Activated CD4-positive, alpha-beta T cell treated with anti-CD3 and anti-CD28 coated beads, Interleukin-2, amount 10 ng/mL, durations not matched to agents 24 days and 14 days (primary cell): Measurements from ENCODE around the gene EGFL6. TPM values are rescaled to one million over a fixed set of nuclear protein-coding genes. Genes with fewer than 3 reads are reported as not detected.

ENCODE experiments used
- DNase-seq: peaks from one replicate; pipeline ENCODE4 v3.0.0; 2022
- H3K27ac Mint-ChIP-seq: one replicate; pipeline ENCODE4 v1.8.0; 2022; ENCODE audit warnings: mild to moderate bottlenecking, mixed read lengths
- H3K27me3 Mint-ChIP-seq: one replicate; pipeline ENCODE4 v1.8.0; 2022; ENCODE audit warnings: mixed read lengths
- H3K36me3 Mint-ChIP-seq: one replicate; pipeline ENCODE4 v1.8.0; 2022; ENCODE audit warnings: low read depth, mild to moderate bottlenecking, mixed read lengths
- H3K4me1 Mint-ChIP-seq: one replicate; pipeline ENCODE4 v1.8.0; 2021; ENCODE audit warnings: mixed read lengths
- H3K4me3 Mint-ChIP-seq: one replicate; pipeline ENCODE4 v1.8.0; 2022; ENCODE audit warnings: mild to moderate bottlenecking, moderate library complexity, mixed read lengths
- H3K9me3 Mint-ChIP-seq: one replicate; pipeline ENCODE4 v1.8.0; 2021; ENCODE audit warnings: mixed read lengths
- intact Hi-C: fragments of 100-400 bp; cut with micrococcal nuclease; formaldehyde crosslinking; loops from one replicate; pipeline ENCODE4 v1.15.1; 2023
- total RNA-seq: library from RNA; stranded (reverse); gene quantifications from 2 replicates; pipeline ENCODE4 v1.2.3, GENCODE V29; 2022

The EGFL6 gene
- total RNA-seq, 1 donor from 2014 or later, result 1.7 TPM

DNA sequence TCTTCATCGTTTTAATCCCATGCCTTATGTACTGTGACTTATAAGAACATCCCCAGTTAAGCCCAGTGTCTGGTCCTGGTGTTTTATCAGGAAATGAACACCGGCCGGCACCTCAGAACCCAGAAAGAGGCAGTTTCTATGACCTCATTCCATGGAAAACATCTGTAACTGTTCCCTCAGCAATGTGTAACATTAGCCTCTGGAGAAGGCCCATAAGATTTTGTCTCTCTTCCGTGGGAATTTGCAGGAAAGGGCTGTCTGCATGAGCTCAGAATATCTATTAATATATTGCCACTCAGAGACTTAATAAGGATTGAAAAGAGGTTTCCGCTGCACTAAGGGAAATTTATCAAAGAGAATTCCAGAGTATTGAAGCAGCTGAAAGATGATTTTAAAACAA is 80.4 kb downstream of the EGFL6 start:
- H3K27ac Mint-ChIP-seq, result no peak overlapping the region
- no peaks in the 10 kb centered on the region for H3K27me3 Mint-ChIP-seq
- no peaks in the 10 kb centered on the region for H3K9me3 Mint-ChIP-seq
- H3K4me3 Mint-ChIP-seq, result no peak overlapping the region
- no peaks in the 10 kb centered on the region for H3K36me3 Mint-ChIP-seq
- H3K4me1 Mint-ChIP-seq, result peaks cover 17% of the 10 kb centered on the region
- intact Hi-C loops, result loop anchor here (5.0 kb wide), 1 partner anchor 78 kb away; no protein-coding TSS in a partner anchor
- no peak for DNase-seq

- intact Hi-C loops, result loop anchor here (5.0 kb wide), 1 partner anchor 78 kb away; no protein-coding TSS in a partner anchor
- no peaks in the 10 kb centered on the region for H3K9me3 Mint-ChIP-seq
Measured at GRCh38 chrX:13650318-13650717, 80.9 kb downstream of the EGFL6 start.

GRCh38 chrX:13651150-13651549 is 81.7 kb downstream of the EGFL6 start:
- Mint-ChIP-seq H3K27ac (no peak overlapping the region), H3K4me1 (peaks cover 21% of the 10 kb centered on the region), H3K36me3 (peaks cover 2% of the 10 kb centered on the region), H3K27me3 (no peaks in the 10 kb centered on the region), H3K4me3 (no peak overlapping the region), H3K9me3 (no peaks in the 10 kb centered on the region)
- intact Hi-C loops, result loop anchor here (5.0 kb wide), 1 partner anchor 79 kb away; no protein-coding TSS in a partner anchor
- no peak for DNase-seq

More at GRCh38 chrX:13650318-13650717, 80.9 kb downstream of the EGFL6 start:
- Mint-ChIP-seq H3K4me1 (peaks cover 22% of the 10 kb centered on the region), H3K36me3 (peaks cover 2% of the 10 kb centered on the region), H3K27ac (no peak overlapping the region), H3K27me3 (no peaks in the 10 kb centered on the region), H3K4me3 (no peak overlapping the region)
- DNase-seq, result no peak

- Mint-ChIP-seq H3K4me1 (peaks cover 17% of the 10 kb centered on the region), H3K27ac (peak overlapping the region; percentile 94), H3K9me3 (no peaks in the 10 kb centered on the region), H3K36me3 (peaks cover 6% of the 10 kb centered on the region), H3K27me3 (no peaks in the 10 kb centered on the region), H3K4me3 (peak overlapping the region; percentile 90)
- intact Hi-C loops, result loop anchor here (2.0 to 5.0 kb wide), 4 partner anchors 16 to 560 kb away; no protein-coding TSS in a partner anchor
- DNase-seq, result peak; percentile 58
Measured at GRCh38 chrX:13652287-13652793, 82.9 kb downstream of the EGFL6 start.

GRCh38 chrX:13652850-13653693 is 83.7 kb downstream of the EGFL6 start, which contains the start of gene TCEANC:
TSS of gene TCEANC (plus strand) at chrX:13653141. CDS start at chrX:13662509, 9,368 bp downstream.
- H3K4me1 Mint-ChIP-seq, result peaks cover 13% of the 10 kb centered on the region
- intact Hi-C loops, result loop anchor here (1.0 to 5.0 kb wide), 6 partner anchors 16 to 706 kb away; no protein-coding TSS in a partner anchor
- H3K27ac Mint-ChIP-seq, result peak within 1 kb of the TSS; percentile 94
- peaks cover 8% of the 10 kb centered on the region for H3K36me3 Mint-ChIP-seq
- peak within 1 kb of the TSS; percentile 90 for H3K4me3 Mint-ChIP-seq
- H3K27me3 Mint-ChIP-seq, result no peaks in the 10 kb centered on the region
- H3K9me3 Mint-ChIP-seq, result no peaks in the 10 kb centered on the region
- DNase-seq, result peak; percentile 97

DNA sequence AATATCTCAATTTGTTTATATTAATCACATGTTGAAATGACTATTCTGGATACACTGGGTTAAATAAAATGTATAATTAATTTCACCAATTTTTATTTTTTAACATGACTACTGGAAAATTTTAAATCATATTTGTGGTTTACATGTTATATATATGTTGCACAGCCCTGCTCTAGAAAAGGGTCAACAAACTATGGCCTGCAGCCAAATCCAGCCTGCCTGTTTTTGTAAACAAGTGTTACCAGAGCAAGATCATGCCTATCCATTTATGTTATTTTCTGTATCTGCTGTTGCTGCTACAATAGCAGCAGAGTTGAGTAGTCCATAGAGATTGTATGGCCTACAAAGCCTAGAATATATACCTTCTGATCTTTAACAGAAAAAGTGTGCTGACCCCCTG is 84.7 kb downstream of the EGFL6 start:
- intact Hi-C loops, result loop anchor here (5.0 kb wide), 1 partner anchor 82 kb away; no protein-coding TSS in a partner anchor
- DNase-seq, result no peak
- no peaks in the 10 kb centered on the region for H3K27me3 Mint-ChIP-seq
- peaks cover 12% of the 10 kb centered on the region for H3K36me3 Mint-ChIP-seq
- H3K9me3 Mint-ChIP-seq, result no peaks in the 10 kb centered on the region
- peaks cover 19% of the 10 kb centered on the region for H3K4me1 Mint-ChIP-seq
- H3K27ac Mint-ChIP-seq, result peak overlapping the region; percentile 20
- peak overlapping the region; percentile 40 for H3K4me3 Mint-ChIP-seq

DNA sequence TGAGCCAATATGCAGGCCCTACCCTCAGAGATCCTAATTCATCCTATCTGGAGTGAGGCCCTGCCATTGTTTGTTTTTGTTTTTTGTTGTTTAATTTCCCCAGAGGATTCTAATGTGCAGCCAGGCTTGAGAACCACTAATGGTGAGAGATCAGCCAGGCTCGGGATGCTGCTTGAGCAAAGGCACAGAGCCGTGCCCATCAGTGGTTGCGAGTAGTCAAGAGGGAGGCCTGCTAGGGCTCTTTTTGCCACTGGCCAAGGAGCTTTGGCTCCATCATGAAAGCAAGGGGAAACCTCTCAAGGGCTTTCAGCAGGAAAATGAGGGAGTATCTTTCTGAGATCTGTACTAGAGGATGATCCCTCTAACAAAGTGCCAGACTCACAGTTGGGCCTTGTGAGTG is 86.3 kb downstream of the EGFL6 start:
- H3K36me3 Mint-ChIP-seq, result peaks cover 16% of the 10 kb centered on the region
- DNase-seq, result no peak
- H3K4me3 Mint-ChIP-seq, result no peak overlapping the region
- intact Hi-C loops, result no loop called here
- no peaks in the 10 kb centered on the region for H3K9me3 Mint-ChIP-seq
- H3K27ac Mint-ChIP-seq, result no peak overlapping the region
- H3K4me1 Mint-ChIP-seq, result peaks cover 20% of the 10 kb centered on the region
- no peaks in the 10 kb centered on the region for H3K27me3 Mint-ChIP-seq

GRCh38 chrX:13658602-13659001 is 89.2 kb downstream of the EGFL6 start:
- Mint-ChIP-seq H3K27me3 (no peaks in the 10 kb centered on the region), H3K27ac (peak overlapping the region; percentile 15), H3K9me3 (no peaks in the 10 kb centered on the region), H3K36me3 (peaks cover 23% of the 10 kb centered on the region), H3K4me1 (peaks cover 17% of the 10 kb centered on the region), H3K4me3 (no peak overlapping the region)
- peak; percentile 73 for DNase-seq
- intact Hi-C loops, result loop anchor here (1.0 kb wide), 3 partner anchors 31 to 374 kb away; partner anchors contain the start of gene RAB9A

- Mint-ChIP-seq H3K4me3 (no peak overlapping the region), H3K36me3 (peaks cover 23% of the 10 kb centered on the region), H3K9me3 (no peaks in the 10 kb centered on the region), H3K27ac (peak overlapping the region; percentile 34), H3K4me1 (peaks cover 17% of the 10 kb centered on the region), H3K27me3 (no peaks in the 10 kb centered on the region)
- intact Hi-C loops, result no loop called here
- no peak for DNase-seq
Measured at GRCh38 chrX:13659063-13659462, 89.7 kb downstream of the EGFL6 start.

DNA sequence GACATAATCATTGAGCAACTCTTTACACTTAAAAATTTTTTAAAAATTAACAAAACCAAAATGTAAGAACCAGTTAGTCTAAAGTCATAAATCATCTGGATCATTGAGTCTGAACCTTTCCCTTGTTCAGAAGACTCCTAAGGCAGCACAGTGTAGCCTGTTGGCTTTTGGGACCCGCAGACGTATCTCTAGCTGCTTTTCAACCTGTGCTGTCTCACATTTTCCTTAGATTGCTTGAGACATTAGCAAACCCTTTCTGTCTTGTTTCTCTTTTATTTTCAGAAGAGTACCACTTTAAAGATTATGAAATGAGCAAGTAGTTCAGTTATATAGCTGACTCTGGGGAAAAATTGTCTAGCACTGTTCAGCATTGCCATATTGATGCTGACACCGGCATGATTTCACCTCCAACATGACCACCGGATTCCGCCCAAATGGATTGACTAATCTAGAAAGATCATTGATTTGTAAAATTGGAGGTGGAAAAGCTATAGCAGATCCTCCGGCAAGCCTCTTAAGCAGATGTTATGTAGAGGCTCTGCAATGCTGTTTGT is 92.4 kb downstream of the EGFL6 start:
- H3K36me3 Mint-ChIP-seq, result peaks cover 23% of the 10 kb centered on the region
- no peak overlapping the region for H3K4me3 Mint-ChIP-seq
- peaks cover 8% of the 10 kb centered on the region for H3K4me1 Mint-ChIP-seq
- intact Hi-C loops, result no loop called here
- H3K27ac Mint-ChIP-seq, result no peak overlapping the region
- no peak for DNase-seq
- H3K27me3 Mint-ChIP-seq, result no peaks in the 10 kb centered on the region
- no peaks in the 10 kb centered on the region for H3K9me3 Mint-ChIP-seq

DNA sequence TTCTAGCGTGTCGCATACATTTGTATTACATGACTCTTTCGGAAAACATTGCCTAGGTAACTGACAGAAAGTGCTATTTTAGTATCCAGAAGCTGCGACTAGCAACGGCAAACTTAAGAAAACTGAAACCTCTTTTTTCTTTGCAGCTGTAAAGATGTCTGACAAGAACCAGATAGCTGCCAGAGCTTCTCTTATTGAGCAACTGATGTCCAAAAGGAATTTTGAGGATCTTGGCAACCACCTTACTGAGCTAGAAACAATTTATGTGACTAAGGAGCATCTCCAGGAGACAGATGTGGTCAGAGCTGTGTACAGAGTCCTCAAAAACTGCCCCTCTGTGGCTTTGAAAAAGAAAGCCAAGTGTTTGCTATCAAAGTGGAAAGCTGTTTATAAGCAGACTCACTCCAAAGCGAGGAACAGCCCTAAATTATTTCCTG is 93.0 kb downstream of the EGFL6 start:
- Mint-ChIP-seq H3K27me3 (no peaks in the 10 kb centered on the region), H3K4me1 (peaks cover 8% of the 10 kb centered on the region), H3K36me3 (peaks cover 22% of the 10 kb centered on the region), H3K4me3 (no peak overlapping the region), H3K27ac (no peak overlapping the region), H3K9me3 (no peaks in the 10 kb centered on the region)
- intact Hi-C loops, result no loop called here
- DNase-seq, result no peak

DNA sequence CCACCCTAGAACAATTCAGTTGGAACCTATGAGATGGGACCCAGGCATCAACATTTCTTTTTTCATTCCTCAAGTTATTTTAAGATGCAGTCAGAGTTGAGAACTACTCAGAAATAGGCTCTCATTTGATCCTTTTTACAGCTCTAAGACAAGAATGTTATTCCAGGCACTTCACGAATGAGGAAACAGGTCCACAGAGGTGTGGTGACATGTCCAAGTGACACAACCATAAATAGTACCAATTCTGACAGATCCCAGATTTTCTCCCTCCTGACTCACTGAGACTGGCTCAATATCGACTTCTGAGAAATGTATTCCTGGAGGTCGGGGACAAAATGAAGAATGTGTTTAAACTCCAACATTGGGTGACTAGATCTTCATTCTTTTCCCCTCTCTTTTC is 94.6 kb downstream of the EGFL6 start:
- peaks cover 2% of the 10 kb centered on the region for H3K4me1 Mint-ChIP-seq
- DNase-seq, result no peak
- H3K27me3 Mint-ChIP-seq, result no peaks in the 10 kb centered on the region
- no peak overlapping the region for H3K27ac Mint-ChIP-seq
- H3K9me3 Mint-ChIP-seq, result no peaks in the 10 kb centered on the region
- peaks cover 16% of the 10 kb centered on the region for H3K36me3 Mint-ChIP-seq
- no peak overlapping the region for H3K4me3 Mint-ChIP-seq
- intact Hi-C loops, result no loop called here

GRCh38 chrX:13666836-13667235 is 97.4 kb downstream of the EGFL6 start:
- Mint-ChIP-seq H3K4me3 (no peak overlapping the region), H3K9me3 (no peaks in the 10 kb centered on the region), H3K36me3 (peaks cover 18% of the 10 kb centered on the region), H3K27ac (no peak overlapping the region), H3K27me3 (no peaks in the 10 kb centered on the region), H3K4me1 (peaks cover 11% of the 10 kb centered on the region)
- intact Hi-C loops, result no loop called here
- no peak for DNase-seq

DNA sequence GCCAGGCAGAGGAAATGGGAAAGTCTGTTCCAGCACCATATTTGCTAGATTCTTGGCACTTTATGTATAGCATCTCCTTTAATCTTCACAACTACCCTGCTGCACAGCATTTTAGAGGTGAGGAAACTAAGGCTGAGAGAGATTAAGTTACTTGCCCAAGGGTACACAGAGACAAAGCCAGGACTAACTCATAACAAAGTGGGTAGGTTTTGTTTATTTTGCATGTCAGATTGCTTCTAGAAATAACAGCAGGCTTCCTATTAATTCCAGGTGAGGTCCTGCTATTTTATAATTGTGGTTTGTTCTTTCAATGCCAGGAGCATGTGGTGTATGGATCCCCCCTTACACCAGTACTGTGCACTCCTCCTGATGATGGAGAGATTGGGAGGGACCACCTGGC is 98.5 kb downstream of the EGFL6 start:
- intact Hi-C loops, result loop anchor here (2.0 kb wide), 1 partner anchor 15 kb away; the partner anchor contains the start of gene TCEANC
- no peak for DNase-seq
- Mint-ChIP-seq H3K4me1 (peaks cover 11% of the 10 kb centered on the region), H3K9me3 (no peaks in the 10 kb centered on the region), H3K4me3 (no peak overlapping the region), H3K27ac (no peak overlapping the region), H3K36me3 (peaks cover 18% of the 10 kb centered on the region), H3K27me3 (no peaks in the 10 kb centered on the region)
